ENCODE measurements around the gene TP63. TPM values are rescaled to one million over a fixed set of nuclear protein-coding genes. Genes with fewer than 3 reads are reported as not detected.

TP63 gene
- total RNA-seq, 1 experiment from 2014 or later = not detected

DNA sequence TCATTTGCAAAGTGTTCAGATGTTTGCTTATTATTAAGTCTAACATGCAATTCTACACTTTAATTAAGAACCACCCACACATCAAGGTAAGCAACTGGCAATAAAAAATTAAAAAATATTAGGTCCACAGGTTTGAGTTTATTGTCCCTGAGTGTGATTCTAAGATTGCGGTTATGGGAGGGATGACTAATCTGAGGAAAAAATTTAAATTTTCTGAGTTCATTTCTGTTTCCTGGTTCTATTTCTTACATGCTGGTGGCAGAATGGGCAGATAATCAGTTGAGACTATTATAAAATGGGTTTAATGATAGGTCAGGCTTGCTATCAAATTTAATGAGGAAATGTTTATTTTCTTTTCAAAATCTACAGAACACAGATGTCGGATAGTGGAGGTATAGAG lies 105.9 kb downstream of the TP63 start:
- H3K27me3 ChIP-seq (ENCODE audit: insufficient read depth, low read length) = no peaks in the 10 kb centered on the region
- H3K9me3 Mint-ChIP-seq = no peaks in the 10 kb centered on the region
- DNase-seq = no peak
- no peak overlapping the region for H4K8ac ChIP-seq (replicated peaks; ENCODE audit: insufficient read length, low read depth, low read length)
- no peaks in the 10 kb centered on the region for H4K20me1 ChIP-seq (ENCODE audit: control insufficient read depth, insufficient read depth, insufficient read length)
- H3K4me2 ChIP-seq (ENCODE audit: insufficient read depth, insufficient read length, low read length) = no peak overlapping the region
- H2BK5ac ChIP-seq (ENCODE audit: insufficient read length, low read length) = no peak overlapping the region
- H3K4ac ChIP-seq (ENCODE audit: low read depth, low read length) = no peak overlapping the region
- H2BK12ac ChIP-seq (ENCODE audit: insufficient read length, low read depth, low read length) = no peak overlapping the region
- no peaks in the 10 kb centered on the region for H3K23me2 ChIP-seq (ENCODE audit: insufficient read length, low read depth, low read length, poor library complexity, severe bottlenecking)
- no peak overlapping the region for H3K4me3 Mint-ChIP-seq
- no peak overlapping the region for H3K14ac ChIP-seq (ENCODE audit: insufficient read depth, low read length)
- no CpG with 5 or more reads among the region's 2 CpGs for WGBS (ENCODE audit: extremely low coverage, insufficient read length, low lambda C conversion rate)
- no peak overlapping the region for H3K27ac Mint-ChIP-seq
- no peak overlapping the region for H3K9ac ChIP-seq (ENCODE audit: extremely low read depth, insufficient read length, low read length)
- H3K79me2 ChIP-seq (ENCODE audit: insufficient read depth, low read length) = no peaks in the 10 kb centered on the region
- H3K4me1 Mint-ChIP-seq = peaks cover 4% of the 10 kb centered on the region in 2 experiments; a peak in 2 of 4 replicates
- no peak overlapping the region for H3K56ac ChIP-seq (ENCODE audit: insufficient read length, low read depth, low read length)
- no peak overlapping the region for H3K18ac ChIP-seq (ENCODE audit: insufficient read length, low read depth, low read length)
- H2BK15ac ChIP-seq (ENCODE audit: low read depth, low read length) = no peak overlapping the region
- H3K4me1 ChIP-seq (ENCODE audit: insufficient read depth, low read length) = no peaks in the 10 kb centered on the region
- H4K91ac ChIP-seq (ENCODE audit: insufficient read length, low read depth, low read length) = no peak overlapping the region
- no peaks in the 10 kb centered on the region; the same call in 1 of the 2 replicates for H3K27me3 Mint-ChIP-seq (ENCODE audit: low read depth)
- H3K23ac ChIP-seq (ENCODE audit: insufficient read length, low read depth, low read length) = no peak overlapping the region
- no peak overlapping the region for H2BK20ac ChIP-seq (ENCODE audit: low read depth, low read length, poor library complexity, severe bottlenecking)
- no peaks in the 10 kb centered on the region for H3K79me1 ChIP-seq (ENCODE audit: insufficient read depth, low read depth, low read length, poor library complexity, severe bottlenecking)
- H3T11ph ChIP-seq (ENCODE audit: low read length) = no peak overlapping the region
- H4K5ac ChIP-seq (ENCODE audit: insufficient read length, low read depth, low read length) = no peak overlapping the region
- no peak overlapping the region for H2AFZ ChIP-seq (ENCODE audit: low read length)
- TF ChIP-seq, protein P1, sequence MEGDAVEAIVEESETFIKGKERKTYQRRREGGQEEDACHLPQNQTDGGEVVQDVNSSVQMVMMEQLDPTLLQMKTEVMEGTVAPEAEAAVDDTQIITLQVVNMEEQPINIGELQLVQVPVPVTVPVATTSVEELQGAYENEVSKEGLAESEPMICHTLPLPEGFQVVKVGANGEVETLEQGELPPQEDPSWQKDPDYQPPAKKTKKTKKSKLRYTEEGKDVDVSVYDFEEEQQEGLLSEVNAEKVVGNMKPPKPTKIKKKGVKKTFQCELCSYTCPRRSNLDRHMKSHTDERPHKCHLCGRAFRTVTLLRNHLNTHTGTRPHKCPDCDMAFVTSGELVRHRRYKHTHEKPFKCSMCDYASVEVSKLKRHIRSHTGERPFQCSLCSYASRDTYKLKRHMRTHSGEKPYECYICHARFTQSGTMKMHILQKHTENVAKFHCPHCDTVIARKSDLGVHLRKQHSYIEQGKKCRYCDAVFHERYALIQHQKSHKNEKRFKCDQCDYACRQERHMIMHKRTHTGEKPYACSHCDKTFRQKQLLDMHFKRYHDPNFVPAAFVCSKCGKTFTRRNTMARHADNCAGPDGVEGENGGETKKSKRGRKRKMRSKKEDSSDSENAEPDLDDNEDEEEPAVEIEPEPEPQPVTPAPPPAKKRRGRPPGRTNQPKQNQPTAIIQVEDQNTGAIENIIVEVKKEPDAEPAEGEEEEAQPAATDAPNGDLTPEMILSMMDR (conservative IDR thresholded peaks at IDR 0.05) = no peak
- H2BK120ac ChIP-seq (ENCODE audit: low read depth, low read length, poor library complexity, severe bottlenecking) = no peak overlapping the region
- no peaks in the 10 kb centered on the region for H3K9me3 ChIP-seq (ENCODE audit: control insufficient read depth, low read depth, low read length)
- no peak overlapping the region for H3K27ac ChIP-seq (ENCODE audit: insufficient read length, low read depth, low read length)
- H3K36me3 Mint-ChIP-seq (ENCODE audit: insufficient read depth in 1 of 3, low read depth in 3 of 3) = no peaks in the 10 kb centered on the region
- no peak overlapping the region for H2AK5ac ChIP-seq (ENCODE audit: insufficient read length, low read length)

Data from H9 (cell line).